Activated naive CD4-positive, alpha-beta T cell treated with anti-CD3 and anti-CD28 coated beads for 36 hours (primary cell): ENCODE results near the gene TRIM17. TPM values are rescaled to one million over a fixed set of nuclear protein-coding genes. Genes with fewer than 3 reads are reported as not detected.

Source experiments
- CTCF ChIA-PET: fragments of 350-600 bp; sonication (Branson Sonifier 250); formaldehyde crosslinking; loops from one replicate; lab custom pipeline; 2021; ENCODE audit warnings: antibody characterized with exemption; lab: Charles Lee
- DNase-seq: peaks from one replicate; pipeline ENCODE4 v3.0.0-alpha.2; 2020
- H3K27ac Mint-ChIP-seq: one replicate; pipeline ENCODE4 v1.8.0; 2021; ENCODE audit warnings: mild to moderate bottlenecking, mixed read lengths
- H3K27me3 Mint-ChIP-seq: one replicate; pipeline ENCODE4 v1.8.0; 2021; ENCODE audit warnings: low read depth, mixed read lengths
- H3K36me3 Mint-ChIP-seq: one replicate; pipeline ENCODE4 v1.8.0; 2021; ENCODE audit warnings: low read depth, mixed read lengths
- H3K4me1 Mint-ChIP-seq: one replicate; pipeline ENCODE4 v1.8.0; 2021; ENCODE audit warnings: low read depth, mixed read lengths
- H3K4me3 Mint-ChIP-seq: one replicate; pipeline ENCODE4 v1.8.0; 2021; ENCODE audit warnings: mild to moderate bottlenecking, moderate library complexity, mixed read lengths
- H3K9me3 Mint-ChIP-seq: one replicate; pipeline ENCODE4 v1.8.0; 2021; ENCODE audit warnings: mixed read lengths
- intact Hi-C: fragments of 100-400 bp; cut with micrococcal nuclease; formaldehyde crosslinking; loops from one replicate; pipeline ENCODE4 v1.15.1; 2023
- total RNA-seq, 2 experiments: library from RNA; stranded (reverse); gene quantifications; one replicate each; pipeline ENCODE4 v1.2.3, GENCODE V29; 2021

The TRIM17 gene
- total RNA-seq, 2 experiments from 2014 or later: 1.0 to 1.2 TPM

- intact Hi-C loops: loop anchor here (5.0 kb wide), 1 partner anchor 262 kb away; no protein-coding TSS in a partner anchor
- Mint-ChIP-seq H3K27me3 (no peaks in the 10 kb centered on the region), H3K27ac (no peak overlapping the region), H3K4me1 (no peaks in the 10 kb centered on the region), H3K4me3 (no peak overlapping the region), H3K36me3 (peaks cover 16% of the 10 kb centered on the region), H3K9me3 (no peaks in the 10 kb centered on the region)
- no peak for DNase-seq
- CTCF ChIA-PET: interaction anchor here (1.0 kb wide), 1 partner anchor 72 kb away, joined by 3 read pairs; no protein-coding TSS in a partner anchor
These were observed 22.7 kb downstream of the TRIM17 start for GRCh38 chr1:228393811-228394570.

- H3K4me3 Mint-ChIP-seq: no peak overlapping the region
- intact Hi-C loops: loop anchor here (5.0 kb wide), 1 partner anchor 261 kb away; no protein-coding TSS in a partner anchor
- CTCF ChIA-PET: interaction anchor here (0.6 to 1.0 kb wide), 2 partner anchors 72 to 255 kb away, joined by 3 to 4 read pairs; no protein-coding TSS in a partner anchor
These were observed 23.4 kb downstream of the TRIM17 start for GRCh38 chr1:228393268-228393701.

GRCh38 chr1:228392111-228392936 is 24.3 kb downstream of the TRIM17 start:
- H3K9me3 Mint-ChIP-seq: no peaks in the 10 kb centered on the region
- no peak for DNase-seq
- intact Hi-C loops: loop anchor here (5.0 kb wide), 1 partner anchor 260 kb away; no protein-coding TSS in a partner anchor
- H3K27ac Mint-ChIP-seq: no peak overlapping the region
- no peaks in the 10 kb centered on the region for H3K27me3 Mint-ChIP-seq
- H3K4me3 Mint-ChIP-seq: no peak overlapping the region
- no peaks in the 10 kb centered on the region for H3K4me1 Mint-ChIP-seq
- CTCF ChIA-PET: interaction anchor here (0.6 to 0.7 kb wide), 2 partner anchors 254 to 923 kb away, joined by 3 to 4 read pairs; no protein-coding TSS in a partner anchor
- H3K36me3 Mint-ChIP-seq: peaks cover 11% of the 10 kb centered on the region

More at GRCh38 chr1:228393268-228393701, 23.4 kb downstream of the TRIM17 start:
- H3K27me3 Mint-ChIP-seq: no peaks in the 10 kb centered on the region
- peaks cover 16% of the 10 kb centered on the region for H3K36me3 Mint-ChIP-seq
- H3K27ac Mint-ChIP-seq: no peak overlapping the region
- DNase-seq: no peak
- H3K4me1 Mint-ChIP-seq: no peaks in the 10 kb centered on the region
- no peaks in the 10 kb centered on the region for H3K9me3 Mint-ChIP-seq

DNA sequence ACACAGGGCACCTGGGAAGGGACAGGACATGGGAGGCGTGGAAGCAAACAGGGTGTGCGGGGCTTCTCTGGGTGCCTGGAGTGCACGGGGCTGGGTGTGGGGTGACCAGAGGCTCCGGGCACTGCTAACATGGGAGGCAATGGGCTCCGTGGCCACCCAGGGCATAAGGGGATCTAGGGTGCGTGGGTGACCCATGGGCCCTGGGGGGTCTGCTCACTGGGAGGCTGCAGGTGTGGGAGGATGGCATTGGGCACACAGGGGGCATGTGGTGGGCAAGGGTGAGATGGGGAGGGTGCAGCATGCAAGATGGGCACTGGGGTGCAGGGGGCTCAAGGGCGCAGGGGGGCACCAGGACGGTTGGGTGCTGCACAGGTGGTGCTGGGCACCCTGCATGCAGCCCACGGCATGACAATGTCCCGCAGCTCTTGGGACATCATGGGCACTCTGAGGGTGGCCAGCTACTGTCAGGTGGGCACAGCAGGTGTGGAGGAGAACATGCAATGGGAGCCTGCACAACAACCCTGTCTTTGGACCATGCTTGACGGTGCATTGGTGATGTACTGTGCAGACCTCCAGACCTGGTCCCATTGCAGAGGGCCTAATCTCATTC is 25.1 kb downstream of the TRIM17 start:
- intact Hi-C loops: loop anchor here (5.0 kb wide), 1 partner anchor 259 kb away; no protein-coding TSS in a partner anchor
- no peak overlapping the region for H3K27ac Mint-ChIP-seq
- CTCF ChIA-PET: interaction anchor here (0.7 kb wide), 1 partner anchor 922 kb away, joined by 3 read pairs; no protein-coding TSS in a partner anchor

GRCh38 chr1:228390649-228391048 is 26.0 kb downstream of the TRIM17 start:
- peaks cover 4% of the 10 kb centered on the region for H3K36me3 Mint-ChIP-seq
- H3K27me3 Mint-ChIP-seq: no peaks in the 10 kb centered on the region

More for the DNA sequence above, 25.1 kb downstream of the TRIM17 start:
- Mint-ChIP-seq H3K4me1 (no peaks in the 10 kb centered on the region), H3K36me3 (peaks cover 9% of the 10 kb centered on the region), H3K9me3 (no peaks in the 10 kb centered on the region), H3K4me3 (no peak overlapping the region), H3K27me3 (no peaks in the 10 kb centered on the region)
- no peak for DNase-seq

DNA sequence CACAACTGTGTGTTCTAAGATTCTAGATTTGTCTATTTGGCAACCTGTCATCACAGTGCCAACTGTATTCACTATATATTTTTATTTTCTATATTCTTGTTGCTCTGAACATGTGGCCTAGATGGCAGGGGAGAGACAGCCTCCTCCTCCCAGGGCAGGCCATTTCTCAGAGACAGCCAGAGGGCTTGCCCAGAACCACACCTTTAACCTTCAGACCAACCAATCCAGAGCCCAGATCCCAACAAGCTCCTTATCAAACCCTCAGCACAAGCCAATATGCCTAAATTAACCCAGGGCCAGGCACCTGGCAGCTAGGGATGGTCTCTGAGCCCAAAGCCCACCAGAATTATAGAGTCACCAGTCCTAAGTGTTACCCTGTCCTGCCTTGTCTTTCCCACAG is 29.3 kb downstream of the TRIM17 start:
- no peak overlapping the region for H3K4me3 Mint-ChIP-seq
- H3K4me1 Mint-ChIP-seq: no peaks in the 10 kb centered on the region
- no peaks in the 10 kb centered on the region for H3K9me3 Mint-ChIP-seq
- peaks cover 2% of the 10 kb centered on the region for H3K27me3 Mint-ChIP-seq
- CTCF ChIA-PET: no interaction called here
- intact Hi-C loops: no loop called here
- H3K27ac Mint-ChIP-seq: no peak overlapping the region
- no peak for DNase-seq
- no peaks in the 10 kb centered on the region for H3K36me3 Mint-ChIP-seq

More at GRCh38 chr1:228390649-228391048, 26.0 kb downstream of the TRIM17 start:
- Mint-ChIP-seq H3K9me3 (no peaks in the 10 kb centered on the region), H3K27ac (no peak overlapping the region), H3K4me3 (no peak overlapping the region), H3K4me1 (no peaks in the 10 kb centered on the region)
- intact Hi-C loops: loop anchor here (5.0 kb wide), 1 partner anchor 258 kb away; no protein-coding TSS in a partner anchor
- CTCF ChIA-PET: no interaction called here
- no peak for DNase-seq

- H3K27ac Mint-ChIP-seq: no peak overlapping the region
These were observed 31.4 kb downstream of the TRIM17 start for GRCh38 chr1:228385232-228385631.

GRCh38 chr1:228383773-228384172 is 32.9 kb downstream of the TRIM17 start:
- Mint-ChIP-seq H3K27ac (no peak overlapping the region), H3K4me3 (no peak overlapping the region), H3K4me1 (peaks cover 5% of the 10 kb centered on the region), H3K27me3 (peaks cover 15% of the 10 kb centered on the region), H3K9me3 (no peaks in the 10 kb centered on the region), H3K36me3 (no peaks in the 10 kb centered on the region)
- CTCF ChIA-PET: no interaction called here
- intact Hi-C loops: no loop called here
- no peak for DNase-seq

More at GRCh38 chr1:228385232-228385631, 31.4 kb downstream of the TRIM17 start:
- Mint-ChIP-seq H3K4me1 (no peaks in the 10 kb centered on the region), H3K4me3 (no peak overlapping the region), H3K27me3 (peaks cover 5% of the 10 kb centered on the region), H3K9me3 (no peaks in the 10 kb centered on the region), H3K36me3 (no peaks in the 10 kb centered on the region)
- CTCF ChIA-PET: no interaction called here
- no peak for DNase-seq
- intact Hi-C loops: no loop called here

GRCh38 chr1:228381356-228381755 is 35.3 kb downstream of the TRIM17 start:
- no peak for DNase-seq
- H3K4me3 Mint-ChIP-seq: no peak overlapping the region
- no peaks in the 10 kb centered on the region for H3K9me3 Mint-ChIP-seq
- intact Hi-C loops: no loop called here
- CTCF ChIA-PET: no interaction called here
- peaks cover 16% of the 10 kb centered on the region for H3K27me3 Mint-ChIP-seq
- no peaks in the 10 kb centered on the region for H3K36me3 Mint-ChIP-seq
- H3K27ac Mint-ChIP-seq: no peak overlapping the region
- peaks cover 11% of the 10 kb centered on the region for H3K4me1 Mint-ChIP-seq

GRCh38 chr1:228379666-228380065 is 37.0 kb downstream of the TRIM17 start:
- Mint-ChIP-seq H3K4me1 (peaks cover 11% of the 10 kb centered on the region), H3K27ac (no peak overlapping the region), H3K27me3 (peaks cover 16% of the 10 kb centered on the region), H3K9me3 (no peaks in the 10 kb centered on the region), H3K36me3 (no peaks in the 10 kb centered on the region), H3K4me3 (no peak overlapping the region)
- CTCF ChIA-PET: interaction anchor here (0.6 to 0.7 kb wide), 2 partner anchors 135 to 261 kb away, joined by 3 read pairs; no protein-coding TSS in a partner anchor
- intact Hi-C loops: loop anchor here (2.0 to 5.0 kb wide), 2 partner anchors 83 to 283 kb away; no protein-coding TSS in a partner anchor
- DNase-seq: no peak

GRCh38 chr1:228378873-228379460 is 37.7 kb downstream of the TRIM17 start:
- CTCF ChIA-PET: no interaction called here
- Mint-ChIP-seq H3K27me3 (peaks cover 16% of the 10 kb centered on the region), H3K36me3 (no peaks in the 10 kb centered on the region), H3K27ac (no peak overlapping the region), H3K4me1 (peaks cover 11% of the 10 kb centered on the region), H3K9me3 (no peaks in the 10 kb centered on the region), H3K4me3 (peak overlapping the region; percentile 74)
- intact Hi-C loops: loop anchor here (1.0 to 5.0 kb wide), 5 partner anchors 78 to 283 kb away; a partner anchor contains a TSS
- DNase-seq: peak; percentile 13
